ENCODE measurements around the gene GRPR.
"Not testable (repeated sequence)": the region's sequence is repeated elsewhere in the genome, so short reads cannot be mapped to it uniquely, and the experiment has no call there.

GRPR gene

GRCh38 chrX:16177260-16177659, 53.9 kb downstream of the GRPR start:
- Mint-ChIP-seq H3K4me3 (no peak overlapping the region), H3K36me3 (no peaks in the 10 kb centered on the region), H3K27me3 (peaks cover 6% of the 10 kb centered on the region), H3K4me1 (no peaks in the 10 kb centered on the region), H3K9me3 (no peaks in the 10 kb centered on the region), H3K27ac (no peak overlapping the region)
- DNase-seq: no peak
- CTCF ChIA-PET: no interaction called here

GRCh38 chrX:16183843-16184242, 60.5 kb downstream of the GRPR start:
- H3K9me3 Mint-ChIP-seq, DNase-seq, H3K4me1 Mint-ChIP-seq, H3K27ac Mint-ChIP-seq, CTCF ChIA-PET, H3K27me3 Mint-ChIP-seq, H3K4me3 Mint-ChIP-seq, H3K36me3 Mint-ChIP-seq: not testable (repeated sequence)

- no peaks in the 10 kb centered on the region for H3K9me3 Mint-ChIP-seq
- H3K4me3 Mint-ChIP-seq: no peak overlapping the region
- DNase-seq: no peak
- no peaks in the 10 kb centered on the region for H3K36me3 Mint-ChIP-seq
- no peaks in the 10 kb centered on the region for H3K4me1 Mint-ChIP-seq
- CTCF ChIA-PET: no interaction called here
- H3K27me3 Mint-ChIP-seq: peaks cover 4% of the 10 kb centered on the region
- H3K27ac Mint-ChIP-seq: no peak overlapping the region
Measured at GRCh38 chrX:16185725-16186136, 62.4 kb downstream of the GRPR start.

GRCh38 chrX:16186380-16187007, 63.1 kb downstream of the GRPR start:
- no peaks in the 10 kb centered on the region for H3K9me3 Mint-ChIP-seq
- no peaks in the 10 kb centered on the region for H3K4me1 Mint-ChIP-seq
- DNase-seq: no peak
- H3K4me3 Mint-ChIP-seq: no peak overlapping the region
- H3K36me3 Mint-ChIP-seq: no peaks in the 10 kb centered on the region
- peaks cover 4% of the 10 kb centered on the region for H3K27me3 Mint-ChIP-seq
- H3K27ac Mint-ChIP-seq: no peak overlapping the region
- CTCF ChIA-PET: no interaction called here

GRCh38 chrX:16187024-16187760, 63.8 kb downstream of the GRPR start:
- DNase-seq: no peak
- Mint-ChIP-seq H3K27me3 (peaks cover 4% of the 10 kb centered on the region), H3K4me3 (no peak overlapping the region), H3K4me1 (no peaks in the 10 kb centered on the region), H3K27ac (no peak overlapping the region), H3K36me3 (no peaks in the 10 kb centered on the region), H3K9me3 (no peaks in the 10 kb centered on the region)
- CTCF ChIA-PET: no interaction called here

- Mint-ChIP-seq H3K4me3 (no peak overlapping the region), H3K9me3 (no peaks in the 10 kb centered on the region), H3K4me1 (no peaks in the 10 kb centered on the region), H3K36me3 (no peaks in the 10 kb centered on the region), H3K27ac (no peak overlapping the region), H3K27me3 (peaks cover 1% of the 10 kb centered on the region)
- CTCF ChIA-PET: no interaction called here
- no peak for DNase-seq
Measured at GRCh38 chrX:16188687-16189086, 65.3 kb downstream of the GRPR start.

GRCh38 chrX:16191605-16192004, 68.2 kb downstream of the GRPR start:
- CTCF ChIA-PET: no interaction called here
- Mint-ChIP-seq H3K9me3 (no peaks in the 10 kb centered on the region), H3K27ac (no peak overlapping the region), H3K4me3 (no peak overlapping the region), H3K4me1 (no peaks in the 10 kb centered on the region), H3K36me3 (no peaks in the 10 kb centered on the region), H3K27me3 (no peaks in the 10 kb centered on the region)
- no peak for DNase-seq

- Mint-ChIP-seq H3K36me3 (no peaks in the 10 kb centered on the region), H3K27me3 (peaks cover 3% of the 10 kb centered on the region), H3K9me3 (no peaks in the 10 kb centered on the region), H3K4me3 (no peak overlapping the region), H3K27ac (no peak overlapping the region), H3K4me1 (no peaks in the 10 kb centered on the region)
- CTCF ChIA-PET: no interaction called here
- DNase-seq: no peak
Measured at GRCh38 chrX:16196829-16197228, 73.5 kb downstream of the GRPR start.

- Mint-ChIP-seq H3K4me1 (no peaks in the 10 kb centered on the region), H3K27ac (no peak overlapping the region), H3K9me3 (no peaks in the 10 kb centered on the region), H3K36me3 (no peaks in the 10 kb centered on the region), H3K4me3 (no peak overlapping the region), H3K27me3 (peaks cover 3% of the 10 kb centered on the region)
- CTCF ChIA-PET: no interaction called here
- no peak for DNase-seq
Measured at GRCh38 chrX:16199343-16199742, 76.0 kb downstream of the GRPR start.

- Mint-ChIP-seq H3K36me3 (no peaks in the 10 kb centered on the region), H3K4me3 (no peak overlapping the region), H3K9me3 (no peaks in the 10 kb centered on the region), H3K27ac (no peak overlapping the region), H3K27me3 (peaks cover 3% of the 10 kb centered on the region), H3K4me1 (no peaks in the 10 kb centered on the region)
- CTCF ChIA-PET: no interaction called here
- DNase-seq: no peak
Measured at GRCh38 chrX:16202943-16203342, 79.6 kb downstream of the GRPR start.

Measured in activated naive CD4-positive, alpha-beta T cell treated with anti-CD3 and anti-CD28 coated beads, Interleukin-2, amount 10 ng/mL, durations not matched to agents 7 days and 5 days (primary cell).